Fibroblast of the conjunctiva (primary cell): ENCODE data around the gene DCDC2.
A peak's percentile ranks its signal among the peaks of the same experiment; 100 is the strongest.
"Not testable (repeated sequence)": the region's sequence is repeated elsewhere in the genome, so short reads cannot be mapped to it uniquely, and the experiment has no call there.

Experiments
- DNase-seq: peaks from one replicate; pipeline ENCODE4 v3.0.0-alpha.2; 2010; ENCODE audit warnings: low read depth

DCDC2 gene

GRCh38 chr6:24145690-24146131 is 212.1 kb downstream of the DCDC2 start:
- no peak for DNase-seq

- DNase-seq = not testable (repeated sequence)
Observed at GRCh38 chr6:24142733-24143132, 215.1 kb downstream of the DCDC2 start.

DNA sequence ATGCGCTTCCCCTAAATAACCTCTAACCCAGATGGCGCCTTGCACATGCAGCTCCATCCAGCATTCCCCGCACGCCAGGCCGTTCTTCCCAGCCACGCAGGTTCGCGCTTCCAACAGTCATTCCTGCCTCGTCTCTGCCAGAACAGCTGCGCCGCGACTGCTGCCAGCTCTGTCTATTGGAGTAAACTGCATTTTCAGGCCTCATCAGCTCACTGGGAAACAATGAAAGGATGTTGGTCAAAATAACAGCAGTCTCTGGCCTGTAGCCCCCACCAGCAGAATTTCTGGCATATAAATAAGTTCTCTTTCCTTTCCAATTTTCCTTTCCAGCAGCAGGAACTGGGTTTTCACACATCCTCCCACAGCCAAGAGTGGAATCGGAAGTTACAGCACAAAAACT is 217.3 kb downstream of the DCDC2 start:
- no peak for DNase-seq

DNA sequence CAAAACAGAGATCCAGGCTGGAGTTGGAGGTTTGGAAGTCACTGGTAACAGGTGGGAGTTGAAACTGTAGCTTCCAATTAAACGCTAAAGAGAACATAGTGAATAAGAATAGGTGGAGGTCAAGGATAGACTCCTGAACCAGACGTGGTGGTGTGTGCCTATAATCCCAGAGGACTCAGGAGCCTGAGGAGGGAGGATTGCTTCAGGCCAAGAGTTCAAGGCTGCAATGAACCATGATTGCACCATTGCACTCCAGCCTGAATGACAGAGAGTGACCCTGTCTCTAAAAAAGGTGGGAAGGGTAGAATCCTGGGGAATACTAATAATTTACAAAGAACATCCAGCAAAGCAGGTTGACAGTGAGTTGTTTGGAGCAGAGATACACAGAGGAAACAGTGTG is 218.2 kb downstream of the DCDC2 start:
- no peak for DNase-seq

DNA sequence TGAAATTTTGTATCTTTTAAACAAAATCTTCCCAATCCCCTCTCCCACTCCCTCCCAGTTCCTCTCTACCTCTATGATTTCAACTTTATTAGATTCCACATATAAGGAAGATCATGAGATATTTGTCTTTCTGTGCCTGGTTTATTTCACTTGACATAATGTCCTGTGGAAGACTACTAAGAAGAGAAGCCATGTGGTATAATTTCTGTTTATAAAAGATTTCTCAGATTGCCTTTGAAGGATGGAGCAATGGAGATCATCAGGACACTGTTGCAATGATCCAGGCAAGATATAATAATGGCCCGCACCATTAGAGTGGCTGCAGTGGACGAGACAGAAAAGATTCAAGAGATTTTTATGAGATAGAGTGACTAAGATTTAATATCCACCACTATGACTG is 218.8 kb downstream of the DCDC2 start:
- no peak for DNase-seq

DNA sequence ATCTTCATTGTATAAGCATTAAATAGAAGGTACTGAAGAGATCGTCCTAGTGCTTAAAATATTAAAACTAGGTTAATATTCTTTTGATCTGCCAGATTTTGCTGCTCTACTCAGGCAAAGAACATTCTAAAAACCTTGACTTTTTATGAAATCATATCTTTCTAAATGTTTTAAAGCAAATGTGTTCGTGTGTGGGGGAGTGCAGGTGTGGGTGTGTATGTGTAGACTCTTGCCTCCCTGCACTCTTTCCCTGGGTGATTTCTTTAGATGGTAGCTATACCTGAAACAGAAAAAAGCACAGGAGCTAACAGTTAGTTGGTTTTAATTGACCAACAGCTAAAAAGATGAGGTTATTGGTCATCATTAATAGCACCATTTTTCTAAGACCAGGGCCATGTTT is 226.1 kb downstream of the DCDC2 start:
- no peak for DNase-seq

- no peak for DNase-seq
Observed at GRCh38 chr6:24127316-24127715, 230.5 kb downstream of the DCDC2 start.

GRCh38 chr6:24126586-24127192 is 231.2 kb downstream of the DCDC2 start:
- DNase-seq = peak; percentile 16

DNA sequence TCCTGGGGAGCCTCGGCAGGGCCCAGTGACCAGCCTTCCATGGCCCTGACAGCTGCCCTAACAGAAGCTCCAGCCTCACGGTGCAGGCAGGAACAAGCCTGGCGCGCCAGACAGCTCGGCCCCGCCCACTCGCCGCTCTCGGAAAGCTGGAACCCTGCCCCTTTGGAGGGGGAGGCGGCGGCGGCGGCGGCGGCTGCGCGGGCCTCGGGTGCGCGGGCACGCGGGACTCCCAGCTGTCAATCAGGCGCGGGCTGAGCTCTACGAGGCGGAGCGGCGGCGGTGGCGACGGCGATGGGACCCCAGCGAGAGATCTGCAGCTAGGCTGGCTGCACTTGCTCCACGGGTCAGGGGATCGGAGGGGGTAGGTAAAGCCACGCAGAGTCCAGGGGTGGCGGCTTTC is 231.9 kb downstream of the DCDC2 start, which contains the start of gene NRSN1:
Gene NRSN1, plus strand, starts transcription at position 236 of the 400 bp plus-strand sequence. CDS start 8,113 bp downstream, outside the sequence.
- DNase-seq = no peak

- no peak for DNase-seq
Observed at GRCh38 chr6:24122139-24122538, 235.7 kb downstream of the DCDC2 start.
